GM12878 (cell line): ENCODE measurements around the gene SLCO3A1. TPM values are rescaled to one million over a fixed set of nuclear protein-coding genes. Genes with fewer than 3 reads are reported as not detected.

Source experiments
- ATAC-seq: fragments of 200-7000 bp; cut with Tn5 transposase; 3 replicates; pipeline ENCODE4 v1.9.1; 2020; ENCODE audit warnings: mild to moderate bottlenecking, moderate library complexity
- BruUV-seq: library from RNA; stranded (reverse); fragments of 400-500 nt; replicated peaks from 2 replicates; lab custom pipeline; 2021; lab: Mats Ljungman, UMichigan
- CTCF ChIA-PET: fragments of 300-600 bp; sonication (Branson Sonifier 250); formaldehyde crosslinking; extraction: SDS; loops from one replicate; lab custom pipeline; 2021; ENCODE audit warnings: inconsistent platforms; lab: Yijun Ruan, JAX
- POLR2A ChIA-PET: fragments of 350-600 bp; formaldehyde crosslinking; extraction: SDS; loops from one replicate; lab custom pipeline; 2021; ENCODE audit warnings: inconsistent platforms; lab: Charles Lee
- RAD21 ChIA-PET: fragments of 300-600 bp; sonication (Branson Sonifier 250); formaldehyde crosslinking; loops from one replicate; lab custom pipeline; 2023; ENCODE audit warnings: antibody characterized with exemption; ENCODE audit not compliant: unreplicated experiment; lab: Charles Lee
- SMC1A ChIA-PET: fragments of 300-600 bp; sonication (Branson Sonifier 250); formaldehyde crosslinking; loops from one replicate; lab custom pipeline; 2023; ENCODE audit not compliant: unreplicated experiment, uncharacterized antibody; lab: Charles Lee
- DNase-seq: peaks from one replicate; pipeline ENCODE4 v3.0.0-alpha.2; 2011; ENCODE audit warnings: low read depth, low spot score
- FAIRE-seq: peaks from 3 replicates; lab custom pipeline; 2011; peaks lifted over from hg19 to GRCh38; lab: Jason Lieb, UNC
- H2AFZ ChIP-seq: 2 replicates; pipeline ENCODE4 v1.6.0; 2011; ENCODE audit warnings: low read depth, low read length, control low read depth; ENCODE audit not compliant: control insufficient read depth
- H3K27ac ChIP-seq: 2 replicates; pipeline ENCODE4 v1.5.1; 2011; ENCODE audit warnings: control low read depth; ENCODE audit not compliant: control insufficient read depth, insufficient read depth
- H3K27me3 ChIP-seq, 2 experiments: replicated peaks in 1 of 2; 2 replicates each; pipeline versions ENCODE4 v1.6.0 to v1.6.1; 2011; ENCODE audit warnings: low read length in 1 of 2; ENCODE audit not compliant: control insufficient read depth in 2 of 2, insufficient read depth in 2 of 2
- H3K36me3 ChIP-seq, 2 experiments: 2 replicates each; pipeline ENCODE4 v1.5.1; 2011; ENCODE audit warnings: low read length in 1 of 2; ENCODE audit not compliant: control insufficient read depth in 2 of 2, insufficient read depth in 2 of 2
- H3K4me1 ChIP-seq: 2 replicates; pipeline ENCODE4 v1.6.1; 2011; ENCODE audit warnings: mild to moderate bottlenecking, low read length, moderate library complexity, mixed read lengths; ENCODE audit not compliant: control insufficient read depth, insufficient read depth
- H3K4me2 ChIP-seq: 2 replicates; pipeline ENCODE4 v1.6.0; 2011; ENCODE audit warnings: control low read depth; ENCODE audit not compliant: control insufficient read depth, insufficient read depth
- H3K4me3 ChIP-seq: fragments of 200-600 bp; sonication (generic); 2 replicates; pipeline ENCODE4 v1.5.1; 2016
- H3K79me2 ChIP-seq: 2 replicates; pipeline ENCODE4 v1.6.0; 2011; ENCODE audit warnings: low read length; ENCODE audit not compliant: control insufficient read depth, insufficient read depth
- H3K9ac ChIP-seq: 2 replicates; pipeline ENCODE4 v1.8.0; 2011; ENCODE audit warnings: low read length, control low read depth, mixed read lengths; ENCODE audit not compliant: control insufficient read depth, insufficient read depth
- H3K9me3 ChIP-seq: replicated peaks from 3 replicates; pipeline ENCODE4 v1.5.1; 2011; ENCODE audit warnings: mild to moderate bottlenecking, low read length; ENCODE audit not compliant: control insufficient read depth, insufficient read depth
- H4K20me1 ChIP-seq: 2 replicates; pipeline ENCODE4 v1.6.0; 2011; ENCODE audit not compliant: control insufficient read depth, insufficient read depth
- DPF2 ChIP-seq: fragments of 450-650 bp; IDR thresholded peaks from 2 replicates; pipeline ENCODE4 v1.6.1; 2017; ENCODE audit warnings: mild to moderate bottlenecking
- EED ChIP-seq: sonication (generic); IDR thresholded peaks from 2 replicates; pipeline ENCODE4 v1.6.1; 2016; ENCODE audit warnings: antibody characterized with exemption, low read depth
- HDGF ChIP-seq: fragments of 450-650 bp; IDR thresholded peaks from 2 replicates; pipeline ENCODE4 v1.6.1; 2016; ENCODE audit warnings: antibody characterized with exemption
- HSF1 ChIP-seq: fragments of 150-350 bp; IDR thresholded peaks from 2 replicates; pipeline ENCODE4 v1.6.1; 2014; ENCODE audit warnings: mild to moderate bottlenecking, low read depth, low read length
- IKZF1 ChIP-seq: fragments of 450-650 bp; conservative IDR thresholded peaks from 2 replicates; pipeline ENCODE4 v1.6.1; 2017; ENCODE audit warnings: antibody characterized with exemption, mild to moderate bottlenecking
- IKZF2 ChIP-seq, 2 experiments: fragments of 450-650 bp; IDR thresholded peaks; 2 replicates each; pipeline ENCODE4 v1.6.1; 2017; ENCODE audit warnings: mild to moderate bottlenecking in 2 of 2, moderate library complexity in 2 of 2
- JUNB ChIP-seq: IDR thresholded peaks from 2 replicates; pipeline ENCODE4 v1.6.1; 2016; ENCODE audit warnings: antibody characterized with exemption, mild to moderate bottlenecking
- KAT2A ChIP-seq: conservative IDR thresholded peaks from 2 replicates; pipeline ENCODE4 v1.6.1; 2011; ENCODE audit warnings: low read depth, low read length; ENCODE audit not compliant: control insufficient read depth
- NKRF ChIP-seq: fragments of 450-650 bp; conservative IDR thresholded peaks from 2 replicates; pipeline ENCODE4 v1.6.1; 2017; ENCODE audit warnings: mild to moderate bottlenecking, moderate library complexity
- NR2C1 ChIP-seq: fragments of 450-650 bp; IDR thresholded peaks from 2 replicates; pipeline ENCODE4 v1.6.1; 2017; ENCODE audit warnings: antibody characterized with exemption, mild to moderate bottlenecking, moderate library complexity
- NR2F1 ChIP-seq: fragments of 450-650 bp; conservative IDR thresholded peaks from 2 replicates; pipeline ENCODE4 v1.6.1; 2017; ENCODE audit warnings: mild to moderate bottlenecking
- POLR2A ChIP-seq: IDR thresholded peaks from 2 replicates; pipeline ENCODE4 v1.6.1; 2011; ENCODE audit warnings: low read depth, mild to moderate bottlenecking, low read length
- SREBF1 ChIP-seq: IDR thresholded peaks from 2 replicates; pipeline ENCODE4 v1.6.1; 2012; ENCODE audit warnings: mild to moderate bottlenecking, low read length
- STAT1 ChIP-seq: fragments of 450-650 bp; conservative IDR thresholded peaks from 2 replicates; pipeline ENCODE4 v1.6.1; 2014; ENCODE audit warnings: antibody characterized with exemption, mild to moderate bottlenecking
- STAT3 ChIP-seq: IDR thresholded peaks from 2 replicates; pipeline ENCODE4 v1.6.1; 2011; ENCODE audit warnings: low read depth, low read length, improper control_type of control experiment
- TCF12 ChIP-seq: IDR thresholded peaks from 2 replicates; pipeline ENCODE4 v1.6.1; 2011; ENCODE audit warnings: low read depth, mild to moderate bottlenecking, low read length
- TCF7 ChIP-seq: IDR thresholded peaks from 2 replicates; pipeline ENCODE4 v1.6.1; 2014; ENCODE audit warnings: antibody characterized with exemption, borderline replicate concordance
- YBX1 ChIP-seq: fragments of 450-650 bp; IDR thresholded peaks from 2 replicates; pipeline ENCODE4 v1.6.1; 2016; ENCODE audit warnings: antibody characterized with exemption
- ZNF687 ChIP-seq: fragments of 450-650 bp; IDR thresholded peaks from 2 replicates; pipeline ENCODE4 v1.6.1; 2017; ENCODE audit warnings: mild to moderate bottlenecking, moderate library complexity
- WGBS: methylation state at CpG from one replicate; pipeline ENCODE4 v1.1.6; 2016; ENCODE audit warnings: low lambda C conversion rate; ENCODE audit not compliant: insufficient replicate concordance, insufficient coverage; ENCODE audit errors: missing lambda C conversion rate; 5-methylcytosine and 5-hydroxymethylcytosine counted together
- in situ Hi-C: fragments of 300-500 bp; cut with MboI; formaldehyde crosslinking; loops from 9 replicates; pipeline ENCODE4 v1.14.3; 2018; ENCODE audit warnings: mixed read lengths
- intact Hi-C: fragments of 100-400 bp; cut with micrococcal nuclease; formaldehyde crosslinking; loops from one replicate; pipeline ENCODE4 v1.14.2; 2022; ENCODE audit not compliant: unreplicated experiment
- polyA plus RNA-seq, 11 experiments: library from polyadenylated mRNA; depleted of rRNA in 4 of 11; unstranded in 6 of 11; stranded (reverse) in 5 of 11; fragments of >200 nt; fragmentation: Nextera tagmentation in 4 of 11; fragmentation: Illumina TruSeq in 1 of 11; extraction: Ambion mirVana in 4 of 11; extraction: Trizol in 1 of 11; gene quantifications; 1 replicate in 1 of 11; 2 replicates in 10 of 11; pipeline versions ENCODE4 v1.2.1 to v1.2.3, GENCODE V29; 2011 to 2016; ENCODE audit warnings: inconsistent platforms in 2 of 11, missing spikeins in 2 of 11, low read depth in 1 of 11
- total RNA-seq, 4 experiments: library from RNA; depleted of rRNA in 3 of 4; stranded (reverse); fragments of >200 nt in 3 of 4; fragmentation: Illumina TruSeq in 1 of 4; extraction: Trizol in 1 of 4; gene quantifications; 2 replicates each; pipeline versions ENCODE4 v1.2.1 to v1.2.3, GENCODE V29; 2013 to 2021

Gene SLCO3A1
- total and polyA plus RNA-seq, 10 of the 15 experiments (the other 5 are each of a cell fraction or from before 2014, with no cell fraction given): 0.05 to 5.9 (median 0.31) TPM

GRCh38 chr15:91988071-91988470 is 134.6 kb downstream of the SLCO3A1 start:
- WGBS: 58% methylated on average over 11 of the region's 11 CpGs
- Histone ChIP-seq H3K4me2 (no peak overlapping the region), H3K9ac (no peak overlapping the region), H4K20me1 (no peaks in the 10 kb centered on the region), H3K79me2 (no peaks in the 10 kb centered on the region), H3K4me3 (no peak overlapping the region), H3K27me3 (no peaks in the 10 kb centered on the region; a peak in 1 of 4 replicates), H2AFZ (no peak overlapping the region), H3K36me3 (no peaks in the 10 kb centered on the region), H3K4me1 (no peaks in the 10 kb centered on the region), H3K9me3 (no peaks in the 10 kb centered on the region), H3K27ac (no peak overlapping the region)
- ChIA-PET RAD21 (no interaction called here), SMC1A (interaction anchor here (0.6 kb wide), 1 partner anchor 84 kb away, joined by 3 read pairs; no protein-coding TSS in a partner anchor), POLR2A (no interaction called here), CTCF (no interaction called here)
- FAIRE-seq (no peak), DNase-seq (no peak), ATAC-seq (no peak)
- in situ Hi-C loops (no loop called here), intact Hi-C loops (no loop called here)
- no TSS peak for BruUV-seq
- TF ChIP-seq EED (no peak), HDGF (no peak), NR2C1 (no peak), IKZF2 (IDR thresholded peaks at IDR 0.05) (no peak), POLR2A (no peak), STAT1 (no peak), ZNF687 (no peak), TCF7 (no peak), KAT2A (no peak), YBX1 (no peak), HSF1 (no peak), DPF2 (no peak), JUNB (no peak), TCF12 (no peak), IKZF1 (no peak), NKRF (no peak), NR2F1 (no peak), STAT3 (no peak), SREBF1 (no peak)
